Measurements from ENCODE around the gene SLC25A29.

Gene SLC25A29

DNA sequence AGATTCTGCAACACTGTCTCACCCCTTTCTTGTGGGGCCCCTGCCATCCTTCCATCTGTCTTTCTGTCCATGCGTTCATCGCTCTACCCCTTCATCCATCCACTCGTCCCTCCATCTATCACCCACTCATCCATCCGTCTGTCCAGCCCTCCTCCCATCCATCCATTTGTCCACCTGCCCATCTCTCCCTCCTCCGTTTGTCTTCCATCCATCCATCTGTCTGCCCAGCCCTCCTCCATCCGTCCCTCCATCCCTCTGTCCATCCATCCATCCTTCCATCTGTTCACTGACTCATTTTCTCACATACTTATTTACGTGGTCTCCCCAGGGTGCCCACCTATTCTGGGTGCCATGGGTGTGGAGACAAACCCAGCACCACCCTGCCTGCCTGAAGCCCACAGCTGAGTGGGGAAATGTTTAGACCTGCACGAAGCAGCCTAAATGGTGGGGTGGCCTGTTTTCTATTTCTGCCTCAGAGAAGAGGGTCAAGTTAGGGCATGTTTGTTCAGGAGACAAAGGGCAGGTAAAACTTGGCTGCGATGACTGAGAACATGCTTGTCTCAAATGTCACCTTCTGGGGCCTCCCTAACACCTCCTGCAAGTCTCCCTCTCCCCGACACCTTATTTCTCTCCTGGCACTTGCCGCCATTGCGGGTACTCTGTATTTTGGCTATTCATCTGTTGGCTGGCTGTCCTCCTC lies 14.1 kb upstream of the SLC25A29 start:
- H3K27ac ChIP-seq: no peak overlapping the region
- TF ChIP-seq, protein P1, sequence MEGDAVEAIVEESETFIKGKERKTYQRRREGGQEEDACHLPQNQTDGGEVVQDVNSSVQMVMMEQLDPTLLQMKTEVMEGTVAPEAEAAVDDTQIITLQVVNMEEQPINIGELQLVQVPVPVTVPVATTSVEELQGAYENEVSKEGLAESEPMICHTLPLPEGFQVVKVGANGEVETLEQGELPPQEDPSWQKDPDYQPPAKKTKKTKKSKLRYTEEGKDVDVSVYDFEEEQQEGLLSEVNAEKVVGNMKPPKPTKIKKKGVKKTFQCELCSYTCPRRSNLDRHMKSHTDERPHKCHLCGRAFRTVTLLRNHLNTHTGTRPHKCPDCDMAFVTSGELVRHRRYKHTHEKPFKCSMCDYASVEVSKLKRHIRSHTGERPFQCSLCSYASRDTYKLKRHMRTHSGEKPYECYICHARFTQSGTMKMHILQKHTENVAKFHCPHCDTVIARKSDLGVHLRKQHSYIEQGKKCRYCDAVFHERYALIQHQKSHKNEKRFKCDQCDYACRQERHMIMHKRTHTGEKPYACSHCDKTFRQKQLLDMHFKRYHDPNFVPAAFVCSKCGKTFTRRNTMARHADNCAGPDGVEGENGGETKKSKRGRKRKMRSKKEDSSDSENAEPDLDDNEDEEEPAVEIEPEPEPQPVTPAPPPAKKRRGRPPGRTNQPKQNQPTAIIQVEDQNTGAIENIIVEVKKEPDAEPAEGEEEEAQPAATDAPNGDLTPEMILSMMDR (conservative IDR thresholded peaks at IDR 0.05; ENCODE audit: low read depth): no peak
- POLR2A ChIA-PET (ENCODE audit: low non-redundant PET): no interaction called here
- no peak for DNase-seq (ENCODE audit: low spot score)
- CTCF ChIA-PET: no interaction called here

DNA sequence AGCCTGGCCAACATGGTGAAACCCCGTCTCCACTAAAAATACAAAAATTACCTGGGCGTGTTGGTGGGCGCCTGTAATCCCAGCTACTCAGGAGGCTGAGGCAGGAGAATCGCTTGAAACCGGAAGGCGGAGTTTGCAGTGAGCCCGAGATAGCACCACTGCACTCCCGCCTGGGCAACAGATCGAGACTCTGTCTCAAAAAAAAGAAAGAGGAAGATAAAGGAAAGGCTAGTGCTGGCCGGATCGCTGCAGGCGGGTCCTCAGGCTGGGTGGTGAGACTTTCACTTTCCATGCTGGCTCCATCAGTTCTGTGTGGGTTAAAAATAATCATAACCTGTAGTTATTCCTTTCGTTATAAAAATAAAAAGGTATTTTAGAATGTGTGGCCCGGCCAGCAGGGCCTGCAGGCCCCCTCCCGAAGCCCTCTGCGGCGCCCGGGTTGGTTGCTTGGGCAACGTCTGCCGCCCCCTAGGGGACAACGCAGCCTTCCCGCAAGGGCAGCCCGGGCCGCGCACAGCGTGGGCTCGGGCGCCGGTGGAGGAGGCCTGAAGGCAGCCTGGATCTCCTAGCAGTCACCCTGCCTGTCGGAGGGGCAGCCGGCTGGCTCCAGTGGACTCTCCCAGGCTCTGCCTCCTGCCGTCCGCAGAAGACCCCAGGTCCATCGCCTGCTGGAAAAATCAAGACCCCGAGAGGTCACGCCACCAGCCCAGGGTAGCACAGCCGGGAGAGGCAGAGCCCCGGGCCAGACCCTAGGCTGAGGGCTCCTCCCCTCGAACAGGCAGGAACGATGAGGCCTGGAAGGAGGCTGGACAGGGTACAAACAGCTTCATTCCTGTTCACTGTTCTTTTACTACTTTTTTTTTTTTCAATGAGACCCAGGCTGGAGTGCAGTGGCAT lies 11.9 kb upstream of the SLC25A29 start:
- TF ChIP-seq, protein P1 (conservative IDR thresholded peaks at IDR 0.05; ENCODE audit: low read depth): peak; percentile 37
- DNase-seq (ENCODE audit: low spot score): no peak
- H3K27ac ChIP-seq: no peak overlapping the region
- POLR2A ChIA-PET (ENCODE audit: low non-redundant PET): no interaction called here
- CTCF ChIA-PET: interaction anchor here (0.7 kb wide), 1 partner anchor 54 kb away, joined by 5 read pairs; no protein-coding TSS in a partner anchor

DNA sequence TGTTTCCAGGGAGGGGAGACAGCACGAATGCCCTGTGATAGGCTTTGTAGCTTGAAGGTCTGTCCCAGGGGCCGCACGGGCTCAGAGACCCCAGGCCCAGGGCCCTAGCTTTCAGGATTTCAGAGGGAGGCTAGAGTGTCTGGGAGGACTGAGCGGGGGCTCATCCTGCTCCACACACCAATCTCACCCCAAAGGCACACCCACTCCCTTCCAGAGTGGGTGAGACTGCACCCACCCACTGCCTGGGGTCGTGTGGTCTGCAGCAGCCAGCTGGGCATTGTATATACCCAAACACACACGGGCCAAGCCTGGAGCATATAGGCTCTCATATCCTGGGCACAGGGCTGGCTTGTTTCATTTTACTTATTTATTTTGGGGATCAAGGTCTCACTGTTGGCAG lies 11.1 kb upstream of the SLC25A29 start:
- POLR2A ChIA-PET (ENCODE audit: low non-redundant PET): no interaction called here
- H3K27ac ChIP-seq: no peak overlapping the region
- TF ChIP-seq, protein P1 (conservative IDR thresholded peaks at IDR 0.05; ENCODE audit: low read depth): no peak
- DNase-seq (ENCODE audit: low spot score): no peak
- CTCF ChIA-PET: interaction anchor here (0.7 kb wide), 2 partner anchors 31 to 53 kb away, joined by 3 to 5 read pairs; no protein-coding TSS in a partner anchor

DNA sequence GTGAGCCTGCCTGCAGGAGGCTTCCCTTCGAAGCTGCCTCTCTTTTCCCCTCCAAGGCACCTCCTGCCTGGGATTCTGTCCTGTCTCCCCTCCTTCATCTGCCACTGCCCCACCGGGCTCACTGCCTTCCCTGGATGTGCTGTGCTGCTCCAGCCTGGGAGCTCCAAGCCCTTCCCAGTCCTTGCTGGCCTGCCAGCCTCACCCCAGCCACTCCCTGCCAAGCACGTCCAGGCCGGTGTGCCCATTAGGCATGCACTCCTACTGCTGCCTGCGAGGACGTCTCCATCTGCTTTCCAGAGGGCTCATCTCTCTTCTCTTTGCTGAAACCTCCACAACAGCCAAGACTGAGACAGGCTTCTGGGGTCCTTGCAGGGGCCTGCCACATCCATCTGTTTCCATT lies 8.5 kb upstream of the SLC25A29 start:
- ChIA-PET POLR2A (ENCODE audit: low non-redundant PET) (no interaction called here), CTCF (no interaction called here)
- TF ChIP-seq, protein P1 (conservative IDR thresholded peaks at IDR 0.05; ENCODE audit: low read depth): no peak
- DNase-seq (ENCODE audit: low spot score): no peak
- H3K27ac ChIP-seq: peak overlapping the region; percentile 16

DNA sequence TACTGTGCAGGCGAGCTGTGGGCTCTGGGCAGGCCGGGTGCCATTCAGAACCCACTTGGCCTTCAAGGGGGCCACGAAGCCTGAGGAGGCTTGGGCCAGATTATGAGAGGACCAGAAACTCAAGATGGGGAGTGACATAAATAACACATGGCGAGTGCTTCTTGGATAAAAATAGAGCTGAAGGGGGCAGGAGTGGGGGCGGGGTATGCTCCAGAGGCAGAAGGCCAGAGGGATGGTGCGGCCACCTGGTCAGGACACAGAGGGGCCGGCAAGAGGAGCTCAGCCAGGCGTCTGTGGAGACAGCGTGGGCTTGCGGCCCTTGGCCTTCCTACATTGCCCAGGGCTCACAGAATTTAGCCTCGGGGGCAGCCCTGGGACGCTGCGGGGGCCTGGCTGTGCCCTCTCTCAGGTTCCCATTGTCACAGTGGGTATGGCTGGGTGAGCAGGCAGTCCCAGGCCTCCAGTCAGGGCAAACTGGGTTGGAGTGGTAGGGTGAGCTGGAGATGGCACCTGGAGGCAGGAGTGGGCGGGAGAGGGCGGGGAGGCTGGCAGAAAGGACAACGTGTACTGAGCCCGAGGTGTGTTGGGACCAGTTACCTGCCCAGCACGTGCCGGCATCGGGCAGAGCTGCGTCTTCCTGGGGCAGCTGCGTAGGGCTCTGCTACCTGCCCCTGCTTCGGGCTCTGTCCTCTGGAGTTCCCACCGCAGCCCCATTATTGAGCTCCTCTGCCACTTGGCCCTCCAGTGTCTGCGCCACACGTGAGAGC lies 7.4 kb upstream of the SLC25A29 start:
- no peak for DNase-seq (ENCODE audit: low spot score)
- no peak overlapping the region for H3K27ac ChIP-seq
- CTCF ChIA-PET: interaction anchor here (0.8 kb wide), 1 partner anchor 73 kb away, joined by 6 read pairs; no protein-coding TSS in a partner anchor
- TF ChIP-seq, protein P1 (conservative IDR thresholded peaks at IDR 0.05; ENCODE audit: low read depth): no peak
- POLR2A ChIA-PET (ENCODE audit: low non-redundant PET): interaction anchor here (0.5 to 0.6 kb wide), 2 partner anchors 22 to 30 kb away, joined by 5 to 9 read pairs; no protein-coding TSS in a partner anchor
